Retinal pigment epithelial cell (primary cell): ENCODE measurements around the gene ZNF862.

Experiments used
- DNase-seq: peaks from one replicate; pipeline ENCODE4 v3.0.0-alpha.2; 2010; ENCODE audit warnings: low read depth
- H3K4me3 ChIP-seq: 2 replicates; pipeline ENCODE4 v1.5.1; 2011; ENCODE audit warnings: mild to moderate bottlenecking, low read length, control low read depth, moderate library complexity
- TF ChIP-seq, protein P1 (sequence below): conservative IDR thresholded peaks from 2 replicates; pipeline ENCODE4 v1.5.1; 2011; ENCODE audit warnings: low read depth, low read length, control low read depth, inconsistent platforms

Gene ZNF862

DNA sequence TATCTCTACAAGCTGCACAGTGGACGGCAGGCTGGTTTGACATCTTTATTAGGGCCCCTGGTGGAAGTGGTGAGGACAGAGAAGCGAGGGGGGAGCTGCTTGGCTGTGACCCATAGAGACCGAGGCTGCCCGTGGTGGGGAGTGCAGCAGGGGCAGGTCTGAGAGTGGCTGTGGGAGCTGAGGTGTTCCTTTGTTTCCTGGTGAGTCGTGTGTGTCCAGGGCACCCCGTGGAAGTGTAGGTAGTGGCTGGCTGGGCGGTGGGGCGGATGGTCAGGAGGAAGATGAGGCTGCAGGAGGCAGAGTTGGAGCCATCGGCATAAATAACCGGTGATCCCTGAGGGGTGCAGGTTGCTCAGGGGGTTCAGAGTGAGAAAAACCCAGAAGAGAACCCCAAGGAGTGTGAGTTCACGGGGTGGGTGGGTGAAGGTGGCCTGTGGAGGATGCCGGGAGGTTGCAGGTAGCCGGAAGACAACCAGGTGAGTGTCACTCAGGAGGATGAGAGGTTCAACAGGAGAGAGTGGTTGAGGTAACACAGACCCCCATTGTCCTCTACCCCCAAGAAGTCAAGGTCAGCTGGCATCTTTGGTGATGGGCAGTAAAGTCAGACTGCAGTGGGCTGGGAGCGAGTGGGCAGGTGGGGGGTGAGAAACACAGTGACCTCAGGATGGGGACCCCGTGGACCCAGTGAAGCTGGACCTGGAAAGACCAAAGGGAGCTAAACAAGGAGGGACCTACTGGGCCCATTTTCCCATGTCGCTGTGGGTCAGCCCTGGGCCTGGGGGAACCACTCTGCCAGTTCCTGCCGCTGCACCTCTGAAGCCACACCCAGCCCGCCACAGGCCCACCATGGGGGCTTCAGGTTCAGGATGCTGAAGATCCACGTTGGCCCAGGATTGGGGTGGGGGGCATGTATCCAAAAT is 43.4 kb downstream of the ZNF862 start:
- DNase-seq = no peak
- H3K4me3 ChIP-seq = no peak overlapping the region
- TF ChIP-seq, protein P1, sequence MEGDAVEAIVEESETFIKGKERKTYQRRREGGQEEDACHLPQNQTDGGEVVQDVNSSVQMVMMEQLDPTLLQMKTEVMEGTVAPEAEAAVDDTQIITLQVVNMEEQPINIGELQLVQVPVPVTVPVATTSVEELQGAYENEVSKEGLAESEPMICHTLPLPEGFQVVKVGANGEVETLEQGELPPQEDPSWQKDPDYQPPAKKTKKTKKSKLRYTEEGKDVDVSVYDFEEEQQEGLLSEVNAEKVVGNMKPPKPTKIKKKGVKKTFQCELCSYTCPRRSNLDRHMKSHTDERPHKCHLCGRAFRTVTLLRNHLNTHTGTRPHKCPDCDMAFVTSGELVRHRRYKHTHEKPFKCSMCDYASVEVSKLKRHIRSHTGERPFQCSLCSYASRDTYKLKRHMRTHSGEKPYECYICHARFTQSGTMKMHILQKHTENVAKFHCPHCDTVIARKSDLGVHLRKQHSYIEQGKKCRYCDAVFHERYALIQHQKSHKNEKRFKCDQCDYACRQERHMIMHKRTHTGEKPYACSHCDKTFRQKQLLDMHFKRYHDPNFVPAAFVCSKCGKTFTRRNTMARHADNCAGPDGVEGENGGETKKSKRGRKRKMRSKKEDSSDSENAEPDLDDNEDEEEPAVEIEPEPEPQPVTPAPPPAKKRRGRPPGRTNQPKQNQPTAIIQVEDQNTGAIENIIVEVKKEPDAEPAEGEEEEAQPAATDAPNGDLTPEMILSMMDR = no peak

DNA sequence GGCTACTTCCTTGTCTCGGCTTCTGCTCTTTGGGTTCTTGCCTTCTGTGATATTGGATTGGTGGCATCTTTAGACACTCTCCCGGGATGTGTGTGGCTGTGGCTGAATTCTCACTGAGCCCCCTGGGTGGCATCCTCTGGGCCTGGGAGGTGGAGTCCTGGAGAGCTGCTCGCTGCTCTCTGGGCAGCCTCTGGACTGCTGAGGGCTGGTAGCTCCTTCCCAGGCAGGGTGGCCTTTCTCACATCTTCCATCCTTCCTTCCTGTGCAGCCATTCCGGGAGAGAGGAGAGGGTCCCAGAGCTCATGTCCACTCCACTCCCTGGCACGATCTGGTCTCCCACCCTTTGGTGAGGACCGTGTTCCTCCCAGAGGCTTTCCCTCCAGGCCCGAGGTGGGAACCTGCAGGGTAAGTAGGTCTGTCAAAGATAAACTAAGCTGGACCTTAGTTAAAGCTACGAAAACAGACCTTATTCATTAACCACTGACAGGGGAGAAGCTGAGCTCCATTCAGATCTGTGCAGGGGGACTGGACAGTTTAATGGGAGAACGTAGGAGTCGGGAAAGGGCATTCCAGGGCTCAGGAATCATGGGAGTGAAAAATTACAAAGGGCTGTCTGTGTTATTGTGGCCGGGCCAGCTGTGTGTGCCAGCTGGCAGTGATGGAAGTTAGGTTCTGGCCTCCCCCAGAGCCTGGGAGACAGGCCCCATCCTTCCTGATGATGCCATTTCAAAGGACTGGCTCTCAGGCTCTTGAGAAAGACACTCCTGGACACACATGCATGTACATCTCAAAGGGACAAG is 44.3 kb downstream of the ZNF862 start:
- no peak for DNase-seq
- TF ChIP-seq, protein P1 = no peak

DNA sequence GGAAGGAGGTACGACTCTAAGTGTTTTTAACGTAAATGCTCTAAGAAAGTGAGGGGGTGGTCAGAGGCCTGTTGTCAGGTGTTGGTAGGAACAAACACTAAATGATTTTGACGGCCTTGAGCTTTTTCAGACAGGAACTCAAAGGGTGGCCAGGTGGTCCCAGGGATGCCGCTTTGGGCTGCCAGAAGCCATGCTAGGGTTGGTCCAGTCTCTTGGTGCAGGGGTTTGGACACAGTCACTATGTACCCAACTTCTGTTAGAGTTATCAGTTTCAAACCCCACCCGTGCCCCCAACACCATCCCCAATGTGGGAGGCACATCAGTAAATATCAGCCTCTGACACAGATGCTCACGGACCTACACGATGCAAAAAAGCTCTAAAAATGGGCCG is 44.9 kb downstream of the ZNF862 start:
- no peak overlapping the region for H3K4me3 ChIP-seq
- TF ChIP-seq, protein P1 = no peak
- DNase-seq = no peak

More for the DNA sequence above, 44.3 kb downstream of the ZNF862 start:
- no peak overlapping the region for H3K4me3 ChIP-seq

DNA sequence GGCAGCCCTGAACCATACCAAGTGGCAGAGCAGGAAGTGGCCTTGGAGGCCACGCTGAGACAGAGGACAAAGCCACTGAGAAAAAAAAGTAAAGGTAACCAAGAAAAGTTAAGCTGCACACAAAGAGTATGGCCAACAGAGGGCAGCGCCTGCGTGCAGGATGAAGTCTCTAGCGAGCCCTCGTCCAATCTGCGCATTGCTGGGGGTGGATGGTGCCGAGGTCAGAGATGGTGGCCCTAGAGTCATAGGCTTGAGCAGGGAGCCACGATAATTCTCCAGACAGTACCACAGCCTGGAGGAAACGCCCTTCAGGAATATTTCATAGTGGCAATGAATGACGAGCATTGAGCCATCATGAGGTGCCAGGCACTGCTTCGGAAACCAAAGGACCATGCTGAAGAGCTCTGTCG is 45.3 kb downstream of the ZNF862 start:
- DNase-seq = no peak
- no peak overlapping the region for H3K4me3 ChIP-seq
- TF ChIP-seq, protein P1 = peak; percentile 79

DNA sequence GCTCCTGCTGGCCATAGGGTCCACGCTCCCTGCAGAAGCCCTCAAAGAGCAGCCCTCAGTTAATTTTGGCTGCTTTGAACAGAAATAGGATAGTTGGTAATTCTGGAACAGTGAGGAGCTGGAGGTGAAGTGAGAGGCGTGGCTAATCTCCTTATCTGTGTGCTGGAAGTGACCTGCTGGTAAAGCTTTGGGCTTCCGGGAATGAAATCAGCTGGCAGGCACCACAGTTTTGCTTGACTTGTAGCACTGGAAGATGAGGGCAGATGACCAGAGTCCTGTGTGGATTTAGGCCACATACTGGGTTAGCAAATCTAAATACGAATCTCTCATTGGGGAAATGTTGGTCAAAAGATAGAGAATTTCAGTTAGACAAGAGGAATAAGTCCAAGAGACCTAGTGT is 45.8 kb downstream of the ZNF862 start:
- no peak for DNase-seq
- H3K4me3 ChIP-seq = no peak overlapping the region
- TF ChIP-seq, protein P1 = no peak

DNA sequence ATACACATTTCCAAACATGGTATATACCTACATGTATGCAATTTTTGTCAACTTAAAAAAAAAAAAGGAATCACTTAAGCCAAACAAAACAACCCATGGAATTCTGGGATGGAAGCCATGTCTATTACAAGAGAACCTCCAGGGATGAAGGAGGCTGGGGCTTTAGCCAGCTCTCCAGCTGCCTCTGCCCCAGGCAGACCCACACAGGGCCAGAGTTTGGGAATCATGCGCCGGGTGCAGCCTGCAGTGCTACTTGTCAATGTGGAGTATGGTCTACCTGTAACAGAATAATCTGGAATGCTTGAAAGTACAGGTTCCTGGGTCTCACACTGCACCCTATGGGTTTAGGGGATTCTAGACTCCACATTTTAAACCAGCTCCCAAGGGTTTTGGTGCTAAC is 46.4 kb downstream of the ZNF862 start:
- TF ChIP-seq, protein P1 = no peak
- H3K4me3 ChIP-seq = no peak overlapping the region
- no peak for DNase-seq
